Stimulated activated CD4-positive, alpha-beta T cell treated with anti-CD3 and anti-CD28 coated beads, Interleukin-2, amount 100 ng/mL, for 48 hours (primary cell): ENCODE data around the gene TLK1.

Source experiments
- DNase-seq, 2 donors: peaks; one replicate each; pipeline ENCODE4 v3.0.0-alpha.2; 2020

TLK1 gene

DNA sequence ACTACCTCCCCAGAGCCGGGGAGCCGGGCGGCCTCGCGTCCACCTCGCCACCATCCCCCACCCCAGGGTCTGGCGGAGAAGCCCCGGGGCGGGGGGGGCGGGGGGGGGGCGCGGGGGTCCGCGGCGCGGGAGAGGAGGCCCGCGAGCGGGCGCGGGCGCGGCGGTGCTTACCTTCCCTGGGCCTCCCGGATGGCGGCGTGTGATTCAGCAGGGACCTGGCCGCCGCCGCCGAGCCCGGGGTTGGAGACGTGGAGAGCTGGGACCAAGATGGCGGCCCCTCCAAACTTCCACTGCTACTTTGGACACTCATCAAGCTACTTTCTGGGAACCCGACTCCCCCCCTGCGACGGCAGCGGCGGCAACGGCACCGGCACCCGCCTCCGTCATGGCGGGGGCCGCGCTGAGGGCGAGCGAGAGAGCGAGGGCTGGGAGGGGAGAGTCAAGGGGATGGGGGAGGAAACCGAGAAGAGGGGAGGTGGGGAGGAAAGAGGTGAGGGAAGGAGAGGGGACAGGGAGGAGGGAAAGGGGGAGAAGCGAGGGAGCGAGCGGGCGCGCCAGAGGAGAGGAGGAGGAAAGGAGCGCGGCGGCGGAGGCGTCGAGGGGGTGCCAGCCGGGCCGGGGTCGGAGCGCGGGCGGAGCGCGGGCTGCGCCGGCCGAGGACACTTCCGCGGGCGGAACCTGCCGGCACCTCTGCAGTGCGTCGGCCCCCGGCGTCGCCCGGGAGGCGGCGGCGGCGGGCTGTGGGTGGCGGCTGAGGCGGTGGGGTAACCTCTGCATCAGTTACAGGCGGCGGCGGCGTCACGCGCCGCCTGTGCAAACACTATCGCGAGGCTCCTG is at the start of gene TLK1:
TSS of gene TLK1 (minus strand) at position 775 of the 837 bp plus-strand sequence. CDS start at position 310, 465 bp downstream.
- DNase-seq: peak; percentile 59 to 62

DNA sequence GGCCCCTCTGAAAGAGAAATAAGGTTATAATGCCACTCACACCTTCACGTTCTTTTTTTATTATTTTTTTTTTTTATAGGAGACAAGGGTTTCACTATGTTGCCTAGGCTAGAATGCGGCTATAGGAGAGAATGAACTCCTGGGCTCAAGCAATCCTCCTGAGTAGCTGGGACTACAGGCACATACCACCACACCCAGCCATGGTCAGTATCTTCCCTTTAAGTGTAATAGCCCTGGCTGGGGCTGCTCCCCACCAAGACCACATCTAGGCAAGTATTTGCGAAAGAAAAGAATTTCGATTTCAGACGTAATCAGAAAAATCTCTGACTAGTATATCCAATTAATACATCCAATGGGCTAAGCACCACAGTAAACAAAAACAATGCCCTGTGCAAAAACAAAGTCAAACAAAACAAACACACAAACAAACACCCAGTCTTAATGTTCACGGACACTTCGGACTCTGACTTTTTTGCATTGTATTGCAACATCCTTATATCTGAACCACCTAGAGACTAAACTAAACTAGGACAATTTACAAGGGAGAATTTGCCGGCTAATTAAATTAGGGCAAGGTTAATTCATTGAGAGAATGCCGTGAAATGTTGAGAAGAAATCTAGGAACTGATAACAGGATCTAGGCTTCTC is 49.6 kb upstream of the TLK1 start:
- DNase-seq: no peak

DNA sequence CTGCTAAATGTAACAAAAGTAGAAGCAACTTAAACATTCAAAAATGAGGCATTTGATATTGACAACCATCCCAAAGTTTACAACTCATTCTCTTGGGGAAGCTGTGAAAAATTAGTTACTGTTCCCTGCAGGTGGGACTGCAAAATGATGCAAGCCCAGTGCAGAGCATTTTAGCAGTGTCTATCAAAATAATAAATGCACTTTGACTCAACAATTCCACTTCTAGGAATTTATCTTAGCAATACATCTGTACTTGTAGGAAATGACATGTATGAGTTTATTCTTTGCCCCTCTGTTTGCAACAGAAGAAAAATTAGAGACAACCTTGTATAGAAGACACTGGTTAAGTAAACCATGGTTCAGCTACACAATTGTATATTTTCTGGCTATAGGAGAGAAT is 48.0 kb upstream of the TLK1 start:
- DNase-seq: no peak

DNA sequence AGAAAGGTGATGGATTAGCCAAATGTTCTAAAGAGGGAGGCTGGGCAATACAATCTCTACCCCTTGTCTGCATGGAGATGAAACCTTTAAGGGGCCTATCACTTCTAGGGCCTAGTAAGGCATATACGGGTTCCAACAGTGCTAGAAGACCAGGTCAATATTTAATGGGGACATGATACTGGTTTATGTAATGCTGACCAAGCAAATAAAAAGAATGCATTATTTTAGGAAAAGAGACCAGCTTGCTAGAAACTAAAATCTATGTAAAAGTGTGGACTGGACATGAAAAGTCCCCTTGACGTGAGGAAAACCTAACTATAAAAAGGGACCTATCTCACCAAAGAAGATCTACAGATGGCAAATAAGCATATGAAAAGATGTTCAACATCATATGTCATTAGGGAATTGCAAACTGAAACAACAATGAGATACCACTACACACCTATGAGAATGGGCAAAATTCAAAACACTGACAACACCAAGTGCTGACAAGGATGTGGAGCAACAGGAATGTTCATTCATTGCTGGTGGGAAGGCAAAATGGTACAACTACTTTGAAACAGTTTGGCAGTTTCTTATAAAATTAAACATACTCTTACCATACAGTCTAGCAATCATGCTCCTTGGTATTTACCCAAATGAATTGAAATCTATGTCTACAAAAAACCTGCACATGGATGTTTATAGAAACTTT is 45.9 kb upstream of the TLK1 start:
- DNase-seq: no peak

DNA sequence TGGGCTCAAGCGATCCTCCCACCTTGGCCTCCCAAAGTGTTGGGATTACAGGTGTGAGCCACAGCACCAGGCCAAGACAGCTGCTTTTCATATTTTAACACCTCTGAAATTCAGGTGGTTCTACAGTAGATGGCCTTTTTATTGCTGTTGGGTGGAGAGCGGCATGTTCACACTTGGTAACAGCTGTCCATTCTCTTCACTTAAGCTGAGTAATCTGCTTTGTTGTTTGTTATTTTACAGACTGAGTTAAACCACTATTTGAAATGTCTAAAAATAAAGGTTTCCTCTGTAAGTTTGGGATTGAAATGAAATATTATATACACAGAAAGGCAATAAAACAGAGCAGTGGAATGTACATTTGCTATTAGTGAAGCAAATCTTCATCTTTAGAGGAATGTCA is 44.9 kb upstream of the TLK1 start:
- no peak for DNase-seq

DNA sequence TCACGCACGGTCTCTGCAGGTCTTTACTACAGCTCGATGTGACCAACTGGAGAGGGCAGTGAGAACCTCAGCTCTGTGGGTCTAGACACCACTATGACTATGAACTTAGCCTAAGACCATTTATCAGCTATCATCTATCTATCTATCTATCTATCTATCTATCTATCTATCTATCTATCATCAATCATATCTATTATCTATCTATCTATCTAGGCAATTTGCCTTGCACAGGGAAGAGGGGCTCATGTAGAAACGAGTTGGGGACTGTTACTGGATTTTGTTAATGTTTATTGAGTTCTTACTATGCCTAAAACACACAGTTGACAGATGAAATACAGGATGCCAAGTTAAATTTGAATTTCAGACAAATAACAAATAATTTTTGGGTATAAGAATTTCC is 41.1 kb upstream of the TLK1 start:
- no peak for DNase-seq

DNA sequence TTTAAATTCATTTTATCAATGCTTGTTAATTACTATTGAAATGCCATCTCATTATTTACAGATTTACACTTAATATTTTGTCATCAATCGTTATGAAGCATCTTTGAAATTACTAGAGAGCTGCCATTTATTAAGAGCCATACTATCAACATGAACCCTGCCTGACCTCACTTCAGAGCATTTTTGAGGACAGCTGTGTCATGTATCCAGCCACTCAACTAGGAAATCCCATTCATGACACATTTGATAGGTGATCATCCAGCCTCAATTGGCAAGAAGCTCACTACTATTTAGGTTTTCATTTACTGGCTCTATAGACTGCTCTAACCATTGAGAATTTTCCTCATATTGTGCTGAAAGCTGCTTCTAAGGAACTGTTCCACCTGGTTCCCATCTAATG is 40.6 kb upstream of the TLK1 start:
- no peak for DNase-seq

DNA sequence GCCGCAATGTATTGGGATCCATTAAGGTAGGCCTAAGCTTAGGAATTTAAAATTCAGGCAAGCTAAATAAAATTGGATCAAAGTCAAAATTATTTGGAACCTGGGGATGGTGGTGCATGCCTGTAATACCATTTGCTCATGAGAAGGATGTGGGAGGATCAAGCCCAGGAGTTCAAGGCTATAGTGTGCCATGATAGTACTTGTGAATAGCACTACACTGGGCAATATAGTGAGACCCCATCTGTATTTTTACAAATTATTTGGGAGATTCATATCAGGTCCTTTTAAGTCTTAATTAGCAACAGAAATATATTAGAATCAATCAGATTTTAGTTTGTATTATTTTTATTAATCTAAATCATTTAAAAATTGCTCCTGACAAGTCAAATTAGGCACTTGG is 39.8 kb upstream of the TLK1 start:
- DNase-seq: no peak

DNA sequence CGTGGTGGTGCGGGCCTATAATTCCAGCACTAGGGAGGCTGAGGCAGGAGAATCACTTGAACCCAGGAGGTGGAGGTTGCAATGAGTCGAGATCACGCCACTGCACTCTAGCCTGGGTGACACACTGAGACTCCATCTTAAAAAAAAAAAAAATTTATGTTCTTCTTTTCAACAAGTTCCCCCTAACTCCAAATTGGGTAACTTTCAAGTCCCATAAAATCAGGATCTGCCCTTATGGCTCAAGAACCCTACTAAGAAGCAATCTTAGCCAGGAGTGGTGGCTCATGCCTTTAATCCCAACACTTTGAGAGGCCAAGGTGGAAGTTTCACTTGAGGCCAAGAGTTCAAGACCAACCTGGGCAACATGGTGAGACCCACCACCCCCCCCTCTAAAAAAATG is 30.3 kb upstream of the TLK1 start:
- DNase-seq: no peak

DNA sequence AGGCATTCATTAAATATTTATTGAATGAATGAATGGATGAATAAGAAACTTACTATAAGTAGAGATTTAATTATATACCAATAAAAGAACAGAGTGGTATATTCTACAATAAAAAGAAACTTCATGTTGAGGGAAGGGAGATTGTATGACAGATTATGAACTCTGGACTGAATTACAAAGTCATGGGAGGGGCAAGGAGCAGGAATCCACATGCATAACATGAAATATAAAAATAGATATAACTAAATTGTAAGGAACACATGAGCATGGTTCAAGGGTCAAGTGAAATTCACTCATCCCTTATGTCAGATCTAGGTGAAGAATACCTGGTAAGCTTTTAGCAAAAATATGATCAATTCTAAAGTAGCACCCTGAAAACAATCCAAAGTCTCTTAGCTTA is 27.1 kb upstream of the TLK1 start:
- DNase-seq: no peak

DNA sequence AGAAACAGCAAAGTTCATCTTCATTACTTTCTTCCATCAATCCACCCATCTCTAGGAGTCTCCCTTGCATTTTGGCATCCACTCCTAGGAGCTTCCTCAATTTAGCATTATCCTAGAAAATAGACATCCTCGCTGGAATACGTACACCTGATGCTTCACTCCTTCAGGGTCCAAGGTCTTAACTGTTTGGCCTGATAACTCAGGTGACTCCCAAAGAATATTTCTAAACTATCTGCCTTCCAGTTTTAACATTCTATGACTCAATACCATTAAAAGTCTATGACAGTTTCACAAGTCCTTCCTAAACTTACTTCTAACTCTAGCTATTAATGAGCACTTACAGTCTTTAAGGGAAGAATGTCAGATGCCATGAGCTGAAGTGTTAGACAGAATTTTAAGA is 26.5 kb upstream of the TLK1 start:
- no peak for DNase-seq

DNA sequence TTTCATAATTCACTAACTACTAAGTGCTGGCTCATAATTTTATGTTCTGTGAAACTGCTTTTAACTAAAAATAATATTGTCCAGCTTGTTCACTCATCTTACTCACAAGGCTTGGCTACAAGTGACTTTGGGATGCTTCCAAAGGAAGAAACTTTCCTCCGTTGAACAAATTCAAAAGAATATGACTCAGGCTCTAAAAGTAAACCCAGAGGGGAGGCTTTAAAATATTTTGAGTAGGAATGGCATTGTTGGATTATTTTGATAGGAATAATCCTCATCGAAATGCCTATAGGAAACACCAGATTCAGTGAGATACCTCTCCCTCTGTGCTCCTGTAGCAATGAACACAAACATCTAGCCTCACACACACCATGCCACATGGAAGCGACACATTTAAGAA is 25.2 kb upstream of the TLK1 start:
- no peak for DNase-seq

DNA sequence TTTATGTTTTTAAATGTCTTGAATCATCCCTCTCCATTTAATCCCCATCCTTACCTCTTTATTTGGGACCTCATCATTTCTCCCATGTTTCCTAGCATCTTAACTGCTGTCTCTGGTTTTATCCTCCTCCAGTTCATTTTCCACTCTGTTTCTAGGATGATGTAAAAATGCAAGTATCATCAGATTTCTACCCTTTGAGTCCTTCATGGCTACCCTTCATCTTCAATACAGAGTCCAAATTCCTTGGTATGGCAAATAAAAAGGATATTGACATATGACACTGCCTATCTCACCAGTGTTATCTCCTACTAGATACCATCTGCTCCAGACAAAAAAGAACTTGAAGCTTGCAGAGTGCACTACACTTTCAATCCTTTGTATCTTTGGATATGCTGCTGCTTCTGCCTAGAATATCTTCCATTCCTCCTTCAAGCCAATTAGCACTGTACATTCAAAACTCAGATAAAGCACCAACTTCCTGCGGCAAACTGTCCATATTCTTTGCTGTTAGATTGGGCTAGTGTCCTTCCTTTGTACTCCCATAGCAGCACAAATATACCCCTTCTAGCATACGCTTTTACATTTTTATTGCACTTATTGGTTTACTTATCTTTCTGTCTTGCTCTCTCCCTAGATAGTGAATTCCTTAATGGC is 24.6 kb upstream of the TLK1 start:
- no peak for DNase-seq

DNA sequence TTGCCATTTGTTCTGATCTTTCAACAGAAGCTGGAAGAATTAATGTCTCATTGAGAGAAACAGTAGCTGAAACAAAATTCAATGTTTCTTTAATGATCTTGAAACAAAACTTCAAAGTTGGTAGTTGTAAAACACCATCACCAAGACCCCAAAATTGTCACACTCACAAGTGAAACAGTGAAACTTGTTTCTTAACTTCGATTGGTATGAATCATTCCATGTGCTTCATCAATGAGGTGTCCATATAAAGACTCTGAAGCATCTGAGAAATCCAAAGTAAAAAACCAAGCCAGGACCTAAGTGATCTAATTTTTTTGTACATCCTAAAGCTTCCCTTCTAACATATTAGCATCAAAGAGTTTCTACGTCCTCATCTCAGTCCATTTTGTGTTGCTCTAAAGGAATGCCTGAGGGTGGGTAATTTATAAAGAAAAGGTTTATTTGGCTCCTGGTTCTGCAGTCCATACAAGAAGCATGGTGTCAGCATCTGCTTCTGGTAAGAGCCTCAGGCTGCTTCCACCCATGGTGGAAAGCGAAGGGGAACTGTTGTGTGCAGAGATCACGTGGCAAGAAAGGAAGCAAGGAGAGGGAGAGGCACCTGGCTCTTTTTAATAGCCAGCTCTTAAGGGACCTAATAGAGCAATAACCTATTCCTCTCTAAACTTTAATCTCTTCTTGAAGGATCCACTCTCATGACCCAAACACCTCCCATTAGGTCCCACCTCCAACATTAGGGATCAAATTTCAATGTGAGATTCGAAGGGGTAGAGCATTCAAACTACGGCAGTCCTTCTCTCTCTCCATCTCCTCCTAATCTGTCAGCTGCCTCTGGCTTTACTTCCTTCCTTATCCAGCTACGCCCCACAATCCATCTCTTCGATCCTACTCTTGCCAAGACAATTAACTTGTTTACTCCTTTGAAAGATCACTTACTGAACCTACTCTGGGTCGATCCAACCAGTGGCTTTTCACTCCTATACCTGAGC is 20.7 kb upstream of the TLK1 start:
- no peak for DNase-seq

DNA sequence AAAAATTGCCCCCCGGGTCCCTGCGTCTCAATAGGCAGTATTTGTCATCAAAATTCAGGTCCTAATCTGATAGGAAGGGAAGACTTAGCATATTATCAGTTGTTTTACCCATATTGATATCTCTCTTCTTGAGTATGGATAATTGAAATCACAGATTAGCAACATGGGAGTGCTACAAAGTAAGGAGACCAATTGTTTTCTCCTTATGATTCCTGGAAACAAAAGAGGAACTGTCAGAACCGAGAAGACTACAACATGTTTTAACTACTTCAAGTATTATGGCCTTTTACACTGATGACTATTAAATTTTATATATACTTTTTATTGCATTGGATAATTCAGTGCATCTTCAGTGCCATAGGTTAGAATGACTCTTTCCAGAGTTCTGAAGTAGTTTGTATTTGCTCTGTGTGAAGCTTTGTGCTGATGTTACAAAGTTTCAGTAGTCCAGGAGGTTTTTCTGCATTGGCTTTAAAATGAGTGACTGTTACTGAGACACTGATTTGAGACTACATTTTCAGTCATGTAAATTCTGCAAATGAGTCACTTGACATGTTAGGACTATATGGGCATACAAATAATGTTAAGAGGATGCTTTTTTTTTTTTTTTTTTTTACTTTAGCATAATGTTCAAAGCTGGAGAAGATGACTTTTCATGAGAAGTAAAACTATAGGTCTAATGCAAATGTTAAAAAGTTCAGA is 19.7 kb upstream of the TLK1 start:
- DNase-seq: no peak

DNA sequence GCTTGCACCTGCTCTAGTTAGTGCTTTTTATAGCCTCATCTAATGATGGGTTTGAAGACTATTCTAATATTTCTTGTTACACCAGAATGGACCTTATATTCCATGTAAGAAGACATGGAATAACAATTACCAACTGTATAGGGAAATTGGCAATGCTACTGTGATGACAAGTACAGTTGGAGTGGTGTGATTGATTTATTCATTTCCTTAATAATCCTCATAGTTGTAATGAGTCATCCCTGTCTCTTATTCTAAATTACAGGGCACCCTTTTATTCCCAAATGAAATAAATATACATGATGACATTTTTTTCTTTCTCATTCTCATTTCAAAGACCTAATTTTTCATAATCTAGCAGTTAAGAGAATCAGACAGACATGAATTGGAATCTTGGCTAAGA is 18.3 kb upstream of the TLK1 start:
- DNase-seq: no peak

DNA sequence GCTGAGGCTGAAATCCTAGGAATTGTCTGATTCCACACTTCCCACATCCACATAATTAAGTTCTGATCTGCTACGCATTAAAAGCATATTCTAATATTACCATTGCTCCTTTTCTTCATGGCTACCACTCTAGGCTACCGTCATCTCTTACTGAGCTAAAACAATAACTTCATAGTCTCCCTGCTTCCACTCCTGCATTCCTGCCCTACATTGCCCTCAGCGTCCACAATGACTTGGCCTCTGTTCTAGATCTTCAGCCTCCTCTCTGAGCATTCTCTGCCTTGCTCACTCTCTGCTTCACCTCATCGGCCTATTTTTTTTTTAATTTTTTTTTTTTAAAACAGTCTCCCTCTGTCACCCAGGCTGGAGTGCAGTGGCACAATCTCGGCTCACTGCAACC is 15.8 kb upstream of the TLK1 start:
- DNase-seq: no peak

DNA sequence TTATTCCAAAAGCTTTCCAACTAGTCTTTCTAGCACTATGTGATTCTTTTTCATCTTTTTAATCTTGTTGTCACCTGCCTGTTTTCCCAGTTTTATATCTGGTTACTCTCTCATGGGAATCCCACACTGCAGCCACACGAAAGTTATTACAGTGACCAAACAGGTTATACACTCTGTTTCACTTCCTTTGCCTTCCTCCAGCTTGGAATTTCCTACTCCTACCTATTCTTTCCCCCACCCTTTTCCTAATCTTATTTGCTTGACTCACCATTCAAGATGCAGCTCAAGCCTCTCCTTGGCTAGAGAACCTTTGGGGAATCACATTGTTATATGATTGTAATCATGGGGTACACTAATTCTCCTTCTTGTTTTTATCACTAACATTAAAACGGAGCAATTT is 13.4 kb upstream of the TLK1 start:
- DNase-seq: no peak

DNA sequence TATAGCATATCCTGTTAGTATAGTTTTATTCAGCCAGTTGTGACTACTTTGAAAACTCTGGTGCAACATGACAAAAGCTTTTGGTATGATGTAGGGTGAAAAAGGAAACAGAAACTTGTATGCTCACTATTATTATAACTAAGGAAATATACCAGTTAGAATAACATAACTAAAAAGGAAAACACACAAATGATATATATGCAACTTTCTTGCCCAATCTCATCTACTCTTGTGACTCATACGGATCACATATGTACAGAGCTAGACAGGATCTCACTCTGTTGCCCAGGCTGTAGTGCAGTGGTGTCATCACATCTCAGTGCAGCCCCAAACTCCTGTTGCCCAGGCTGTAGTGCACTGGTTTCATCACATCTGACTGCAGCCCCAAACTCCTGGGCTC is 12.4 kb upstream of the TLK1 start:
- no peak for DNase-seq

DNA sequence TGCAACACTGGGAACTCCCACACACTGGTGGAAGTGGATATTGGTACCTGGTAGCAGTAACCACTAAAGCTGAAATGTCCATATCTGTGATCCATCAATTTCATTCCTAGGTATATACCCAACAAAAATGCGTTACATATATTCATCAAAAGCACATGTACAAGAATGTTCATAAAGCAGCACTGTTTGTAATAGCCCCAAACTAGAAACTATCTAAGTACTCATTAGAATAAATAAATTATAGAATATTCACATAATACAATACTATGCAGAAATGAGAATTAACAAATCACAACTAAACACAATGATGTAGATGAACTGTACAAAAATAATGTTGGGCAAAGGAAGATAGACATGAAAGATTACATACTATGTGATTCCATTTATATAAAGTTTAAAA is 11.1 kb upstream of the TLK1 start:
- DNase-seq: no peak

DNA sequence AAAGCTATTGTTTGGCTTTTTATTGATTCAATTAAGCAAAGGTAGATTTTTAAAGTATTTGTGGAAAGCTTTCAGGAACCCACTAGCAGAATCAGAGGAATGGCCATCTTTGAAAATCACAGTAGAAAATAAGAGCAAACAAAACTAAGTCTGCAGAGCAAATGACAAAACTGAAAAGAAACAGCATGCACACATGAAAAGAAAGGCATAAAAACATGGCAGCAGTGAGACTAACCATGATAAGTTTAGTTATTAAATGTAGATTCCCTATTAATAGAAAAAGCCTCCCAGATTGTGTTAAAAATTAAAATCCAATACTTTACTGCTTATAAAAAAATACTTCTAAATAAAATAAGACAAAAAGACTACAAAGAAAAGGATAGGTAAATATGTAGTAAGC is 9.1 kb upstream of the TLK1 start:
- DNase-seq: no peak

DNA sequence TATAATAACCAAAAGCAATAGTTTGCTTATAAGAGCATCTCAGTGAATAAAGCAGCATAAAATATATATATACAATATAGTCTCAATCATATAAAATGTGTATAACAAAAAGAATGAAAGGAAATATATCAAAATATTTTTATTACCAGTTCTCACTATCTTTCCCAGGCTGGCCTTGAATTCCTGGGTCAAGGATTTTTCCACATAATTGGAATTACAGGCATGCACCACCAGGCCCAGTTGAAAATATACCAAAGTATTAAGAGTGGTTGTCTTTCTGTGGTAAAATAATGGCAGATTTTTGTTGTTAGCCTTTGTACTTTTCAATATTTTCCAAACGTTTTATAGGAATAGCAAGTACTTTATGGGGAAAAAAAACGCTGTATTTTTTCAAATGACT is 8.6 kb upstream of the TLK1 start:
- DNase-seq: no peak
